Activated gamma-delta T cell (primary cell): Measurements from ENCODE around the gene SLIT3.
"Not testable (repeated sequence)": the region's sequence is repeated elsewhere in the genome, so short reads cannot be mapped to it uniquely, and the experiment has no call there.

Experiments used
- DNase-seq: peaks from one replicate; lab custom pipeline; 2025; lab: John Stamatoyannopoulos, UW

SLIT3 gene

DNA sequence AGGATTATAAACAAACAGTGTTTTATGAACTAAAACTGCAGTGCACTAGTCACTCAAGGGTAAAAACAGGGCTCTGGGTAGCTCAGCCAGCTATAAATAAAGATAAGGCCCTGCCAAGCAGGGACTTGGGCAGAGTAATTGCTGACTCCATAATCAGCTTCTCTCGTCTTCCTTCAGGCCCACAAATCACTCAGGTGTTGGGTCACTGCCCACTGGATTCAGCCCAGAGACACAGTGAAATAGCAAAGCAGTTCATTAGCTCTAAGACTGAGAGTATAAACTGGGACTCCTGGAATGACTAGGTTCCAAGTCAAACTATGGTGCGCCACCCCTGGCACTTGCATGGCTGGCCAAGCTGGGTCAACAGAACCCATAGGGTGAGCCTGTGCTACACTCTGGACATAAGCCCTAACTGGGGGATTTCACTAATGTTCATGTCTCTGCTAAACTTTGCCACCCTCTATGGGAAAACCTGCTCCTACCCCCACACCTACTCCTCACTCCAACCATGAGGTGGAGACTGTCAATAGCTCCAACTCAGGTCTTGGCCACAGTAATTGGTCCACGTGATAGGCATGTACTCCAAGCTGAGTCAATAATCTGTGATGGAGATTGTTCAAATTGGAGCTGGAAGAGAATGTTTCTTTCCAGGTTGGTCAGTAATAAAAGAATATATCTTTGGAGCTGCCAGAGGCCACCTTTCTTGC lies 158.5 kb downstream of the SLIT3 start:
- no peak for DNase-seq

DNA sequence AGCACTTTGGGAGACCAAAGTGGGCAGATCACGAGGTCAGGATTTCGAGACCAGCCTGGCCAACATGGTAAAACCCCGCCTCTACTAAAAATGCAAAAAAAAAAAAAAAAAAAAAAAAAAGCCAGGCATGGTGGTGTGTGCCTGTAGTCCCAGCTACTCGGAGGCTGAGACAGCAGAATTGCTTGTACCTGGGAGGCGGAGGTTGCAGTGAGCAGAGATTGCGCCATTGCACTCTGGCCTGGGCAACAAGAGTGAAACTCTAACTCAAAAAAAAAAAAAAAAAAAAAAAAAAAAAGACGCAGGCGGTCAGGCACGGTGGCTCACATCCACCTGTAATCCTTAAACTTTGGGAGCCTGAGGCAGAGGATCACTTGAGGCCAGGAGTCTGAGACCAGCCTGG lies 160.7 kb downstream of the SLIT3 start:
- DNase-seq = not testable (repeated sequence)

GRCh38 chr5:169139480-169140050 lies 161.4 kb downstream of the SLIT3 start:
- DNase-seq = no peak

DNA sequence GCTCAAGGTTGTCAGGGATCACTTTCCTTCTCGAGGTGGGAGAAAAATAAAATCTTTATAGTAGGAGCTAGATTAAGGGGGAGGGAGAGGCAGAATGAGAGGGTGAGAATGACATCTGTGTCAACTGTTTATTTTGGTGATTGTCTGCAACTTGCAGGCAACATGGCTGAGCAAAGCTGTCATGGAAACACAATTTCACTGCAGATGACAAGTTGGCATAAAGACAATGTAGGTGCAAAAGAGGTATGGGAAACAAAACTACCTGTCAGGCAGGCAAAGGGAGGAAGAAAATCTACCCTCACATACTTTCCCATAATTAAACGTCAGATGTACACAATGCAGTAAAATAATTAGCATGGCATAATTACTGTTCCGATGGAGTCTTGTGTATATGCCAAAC lies 167.4 kb downstream of the SLIT3 start:
- no peak for DNase-seq

GRCh38 chr5:169132302-169132660 lies 168.7 kb downstream of the SLIT3 start:
- no peak for DNase-seq

GRCh38 chr5:169131616-169132301 lies 169.2 kb downstream of the SLIT3 start:
- DNase-seq = no peak

- DNase-seq = no peak
These were observed 172.3 kb downstream of the SLIT3 start for GRCh38 chr5:169128679-169129078.

DNA sequence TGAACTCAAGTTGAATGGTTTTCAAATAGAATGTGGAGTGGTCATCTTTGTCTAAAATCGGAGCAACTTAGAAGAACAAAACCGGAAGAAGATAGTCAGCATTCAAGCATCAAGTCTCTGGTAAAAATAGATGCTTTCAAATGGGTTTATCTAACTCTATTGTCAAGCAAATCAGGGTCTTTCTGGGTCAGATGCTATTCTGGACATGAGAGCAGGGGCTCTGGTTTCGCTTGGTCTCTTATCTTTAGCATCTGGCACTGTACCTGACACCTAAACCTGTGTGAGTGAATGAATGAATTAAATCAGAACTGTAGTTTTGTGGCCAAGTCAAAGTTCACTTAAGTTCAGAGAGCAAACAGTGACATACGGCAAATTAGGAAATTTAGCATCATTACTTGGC lies 173.5 kb downstream of the SLIT3 start:
- DNase-seq = no peak

GRCh38 chr5:169126481-169127021 lies 174.4 kb downstream of the SLIT3 start:
- no peak for DNase-seq

GRCh38 chr5:169125571-169125970 lies 175.4 kb downstream of the SLIT3 start:
- no peak for DNase-seq

GRCh38 chr5:169122951-169123350 lies 178.0 kb downstream of the SLIT3 start:
- no peak for DNase-seq

GRCh38 chr5:169121630-169122420 lies 179.1 kb downstream of the SLIT3 start:
- no peak for DNase-seq

- no peak for DNase-seq
These were observed 181.5 kb downstream of the SLIT3 start for GRCh38 chr5:169119288-169120048.

GRCh38 chr5:169116961-169117461 lies 183.9 kb downstream of the SLIT3 start:
- DNase-seq = no peak

- DNase-seq = no peak
These were observed 185.3 kb downstream of the SLIT3 start for GRCh38 chr5:169115461-169116124.

DNA sequence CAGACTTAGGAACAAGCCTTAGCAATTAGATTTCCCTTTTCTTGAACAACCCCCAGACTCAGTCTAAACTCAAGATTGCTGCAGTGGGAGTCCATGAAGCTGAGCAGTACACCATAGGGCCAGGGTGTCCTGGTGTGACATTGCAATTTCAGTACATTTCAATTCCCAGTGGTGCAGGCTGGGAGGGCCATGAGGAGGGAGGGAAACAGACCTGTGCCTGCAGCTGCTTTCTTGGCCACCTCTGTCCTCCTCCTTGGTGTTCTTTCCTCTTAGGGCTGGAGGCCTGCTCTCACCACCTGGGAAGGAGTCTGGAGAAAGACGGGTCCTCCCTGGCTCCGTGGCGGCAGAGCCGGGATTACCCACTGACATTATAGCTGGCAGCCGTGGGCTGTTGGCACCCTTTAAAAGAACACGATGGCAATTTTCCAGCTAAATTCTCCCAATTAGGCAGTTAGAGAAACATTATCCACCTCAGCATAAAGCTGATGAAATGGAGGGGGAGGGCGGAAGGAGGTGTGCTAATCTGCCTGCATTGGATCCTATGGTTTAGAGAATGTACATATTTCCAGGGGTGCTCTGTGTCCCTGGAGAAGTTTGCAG lies 186.4 kb downstream of the SLIT3 start:
- DNase-seq = no peak

GRCh38 chr5:169112016-169112415 lies 188.9 kb downstream of the SLIT3 start:
- DNase-seq = no peak

DNA sequence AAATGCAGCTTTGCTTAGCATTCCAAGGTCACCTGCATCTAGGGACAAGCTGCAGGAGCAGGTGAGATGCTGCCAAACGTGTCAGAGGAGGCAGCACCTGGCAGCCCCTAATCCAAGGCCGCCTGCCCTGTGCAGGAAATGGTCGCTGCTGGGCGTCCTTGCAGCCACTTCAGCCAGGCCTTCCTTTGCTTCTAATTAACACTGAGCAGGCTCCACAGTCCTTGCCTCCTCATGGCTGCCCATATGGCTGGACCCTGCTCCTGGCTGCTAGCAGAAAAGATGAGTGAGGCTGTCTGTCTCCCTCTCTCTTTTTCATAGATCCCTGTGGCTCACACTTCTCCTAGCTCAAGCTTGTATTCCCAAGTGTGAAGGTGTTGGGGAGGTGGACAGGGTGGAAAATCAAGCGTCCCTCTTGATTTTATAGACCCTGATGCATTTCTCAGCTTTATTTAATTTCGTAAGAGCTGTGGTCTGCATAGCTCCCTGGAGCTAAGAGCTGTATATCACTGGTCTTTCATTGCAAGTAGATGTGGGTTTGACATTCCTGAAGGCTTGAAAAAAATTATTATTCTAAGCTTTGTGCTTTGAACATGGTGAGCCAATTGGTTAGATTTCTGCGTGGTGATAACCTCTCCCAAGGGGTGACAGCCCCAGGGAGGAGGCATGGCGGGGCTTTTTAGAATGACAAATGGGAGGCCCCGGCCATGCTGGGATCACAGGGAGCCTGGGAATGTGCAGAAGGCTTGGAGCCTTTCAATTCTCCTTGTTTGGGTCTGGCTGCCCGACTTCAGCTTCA lies 193.8 kb downstream of the SLIT3 start:
- no peak for DNase-seq

DNA sequence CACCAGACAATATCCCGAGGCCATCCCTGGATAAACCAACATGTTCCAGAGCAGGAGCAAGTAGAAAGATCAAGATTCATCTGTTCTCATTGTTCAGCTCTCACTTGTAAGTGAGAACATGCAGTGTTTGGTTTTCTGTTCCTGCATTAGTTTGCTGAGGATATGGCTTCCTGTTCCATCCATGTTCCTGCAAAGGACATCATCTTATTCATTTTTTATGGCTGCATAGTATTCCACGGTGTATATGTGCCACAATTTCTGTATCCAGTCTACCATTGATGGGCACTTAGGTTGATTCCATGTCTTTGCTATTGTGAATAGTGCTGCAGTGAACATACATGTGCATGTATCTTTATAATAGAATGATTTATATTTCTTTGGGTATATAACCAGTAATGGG lies 195.4 kb downstream of the SLIT3 start:
- DNase-seq = not testable (repeated sequence)
